Suppressor macrophage (primary cell): ENCODE results near the gene NR4A2.
"Not testable (repeated sequence)": the region's sequence is repeated elsewhere in the genome, so short reads cannot be mapped to it uniquely, and the experiment has no call there.

Experiments used
- DNase-seq, 4 experiments: peaks; one replicate each; pipeline ENCODE4 v3.0.0-alpha.2; 2020 to 2022

Gene NR4A2

DNA sequence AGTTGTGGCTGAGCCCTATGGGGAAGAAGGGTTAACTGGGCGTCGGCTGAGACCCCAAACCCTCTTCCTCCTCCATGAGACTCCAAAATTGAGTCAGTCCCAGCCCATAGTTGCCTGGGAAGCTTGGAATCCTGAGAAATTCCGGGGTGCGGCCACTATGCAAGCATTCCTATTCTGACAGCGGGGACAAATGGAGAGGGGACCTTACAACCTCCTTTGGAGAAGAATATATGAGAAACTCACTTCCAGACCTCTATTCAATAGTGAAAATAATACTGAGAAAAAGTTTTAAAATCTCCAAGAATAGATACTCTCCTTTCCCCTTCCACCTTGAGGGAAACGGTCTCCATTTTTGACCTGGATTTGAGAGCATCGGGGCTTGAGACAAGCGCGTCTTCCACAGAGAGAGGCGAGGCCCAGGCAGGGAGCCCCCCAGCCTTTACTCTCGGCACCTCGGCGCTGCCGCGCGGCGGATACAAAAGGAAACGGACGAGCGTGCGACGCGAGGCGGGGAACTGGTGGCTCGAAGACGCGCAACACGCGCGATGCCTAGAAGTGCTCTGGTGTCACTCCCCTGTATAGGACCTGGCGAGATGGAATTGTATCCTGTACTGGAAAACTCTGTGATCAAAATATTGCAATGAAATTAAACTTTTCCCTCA, 11.1 kb downstream of the NR4A2 start:
- peak; percentile 18 to 61 (median 39) for DNase-seq

DNA sequence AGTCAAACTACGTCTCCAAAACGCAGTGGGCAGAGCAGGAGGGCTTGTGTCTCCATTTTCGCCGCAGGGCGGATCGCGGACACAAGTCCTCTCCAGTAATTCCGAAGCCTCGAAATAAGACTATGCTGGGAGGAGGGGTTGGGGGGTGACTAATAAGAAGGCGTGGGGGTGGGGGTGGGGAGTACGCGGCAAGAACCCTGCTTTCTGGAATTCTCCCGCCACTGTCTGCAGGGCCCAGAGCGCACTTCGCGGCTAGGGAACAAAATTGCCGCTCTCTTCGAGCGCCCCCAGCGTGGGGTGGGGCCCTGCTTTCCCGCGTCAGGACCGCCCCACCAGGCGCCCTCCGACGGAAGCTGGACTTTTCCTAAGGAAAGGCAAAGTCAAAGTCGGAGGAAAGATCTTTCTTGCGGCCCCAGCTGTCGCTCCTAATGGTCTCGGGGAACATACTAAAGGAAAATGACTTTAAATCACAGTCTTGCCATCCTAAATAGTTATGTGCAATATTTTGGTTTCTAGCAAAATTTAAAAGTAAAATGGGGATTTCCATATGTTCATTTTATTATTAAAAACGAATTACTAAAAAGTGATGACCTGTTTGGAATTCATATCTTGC, 11.9 kb downstream of the NR4A2 start:
- peak in 2 of 4 experiments; percentile 23 to 30 for DNase-seq

DNA sequence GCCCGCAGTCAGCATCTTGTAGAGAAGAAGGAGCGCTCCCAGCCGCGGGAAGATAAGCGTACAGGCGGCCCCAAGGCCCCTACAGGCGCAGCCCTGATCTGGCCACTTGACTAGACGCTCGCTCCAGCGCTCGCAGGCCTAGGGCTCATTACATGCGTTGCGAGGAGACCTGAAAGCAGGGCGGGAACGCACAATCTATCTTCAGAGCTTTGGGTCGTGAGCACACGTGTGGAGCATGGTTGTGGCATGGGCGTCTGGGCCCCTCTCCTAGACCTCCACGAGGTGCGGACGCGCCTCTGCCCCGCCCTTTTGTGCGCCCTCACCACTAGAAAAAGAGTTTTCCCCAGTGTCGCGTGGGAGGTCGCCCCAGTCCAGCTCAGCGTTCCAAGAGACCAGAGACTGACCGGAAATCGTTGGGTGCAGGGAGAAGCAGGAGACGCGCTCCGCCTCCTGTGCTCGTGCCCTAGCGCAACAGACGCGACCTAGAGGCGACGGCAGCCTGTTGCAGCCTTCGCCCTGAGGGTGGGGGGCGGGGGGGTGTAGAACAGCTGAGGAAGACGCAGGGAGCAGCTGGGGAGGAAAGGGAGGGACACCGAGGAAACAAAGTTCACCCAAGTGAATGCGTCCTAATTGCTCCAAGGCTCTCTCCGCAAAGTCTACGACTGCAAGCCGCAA, 12.6 kb downstream of the NR4A2 start:
- DNase-seq: peak in 3 of 4 experiments; percentile 16 to 43 (median 37)

DNA sequence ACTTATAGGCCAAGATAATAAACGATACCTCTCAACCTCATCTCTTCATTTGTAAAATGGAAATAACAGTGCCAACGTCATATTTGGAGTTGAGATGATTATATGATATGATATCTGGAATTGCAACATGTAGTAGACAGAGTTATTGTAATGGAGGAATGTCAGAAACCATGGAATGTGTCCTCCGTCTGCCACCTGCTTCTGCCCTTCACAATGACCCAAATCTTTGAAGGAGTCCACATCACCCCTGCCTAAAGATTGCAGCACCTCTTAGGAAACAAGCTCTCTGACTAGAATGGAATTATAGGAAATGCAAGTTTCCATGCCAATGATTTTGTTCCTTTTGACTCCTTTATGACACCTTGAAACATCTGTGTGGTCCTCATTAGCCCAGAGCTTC, 14.9 kb downstream of the NR4A2 start:
- no peak for DNase-seq

DNA sequence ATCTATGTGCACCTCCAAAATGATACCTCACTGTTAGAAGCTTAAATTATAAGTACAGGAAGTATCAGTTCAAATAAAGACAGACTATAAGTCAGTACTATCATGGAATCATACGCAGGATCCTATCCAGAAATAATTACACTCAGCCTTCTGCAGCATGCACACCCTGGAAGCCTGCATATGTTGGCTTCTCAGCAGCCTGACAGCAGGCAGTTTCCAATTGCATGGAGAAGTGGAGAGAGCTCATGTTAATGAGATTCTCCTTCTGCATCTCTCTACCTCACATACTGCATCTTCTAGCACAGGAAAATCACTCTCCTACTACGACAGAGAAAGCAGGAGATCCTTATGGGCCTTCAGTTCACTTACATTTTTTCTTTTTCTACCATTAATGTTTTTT, 20.5 kb downstream of the NR4A2 start:
- DNase-seq: no peak

DNA sequence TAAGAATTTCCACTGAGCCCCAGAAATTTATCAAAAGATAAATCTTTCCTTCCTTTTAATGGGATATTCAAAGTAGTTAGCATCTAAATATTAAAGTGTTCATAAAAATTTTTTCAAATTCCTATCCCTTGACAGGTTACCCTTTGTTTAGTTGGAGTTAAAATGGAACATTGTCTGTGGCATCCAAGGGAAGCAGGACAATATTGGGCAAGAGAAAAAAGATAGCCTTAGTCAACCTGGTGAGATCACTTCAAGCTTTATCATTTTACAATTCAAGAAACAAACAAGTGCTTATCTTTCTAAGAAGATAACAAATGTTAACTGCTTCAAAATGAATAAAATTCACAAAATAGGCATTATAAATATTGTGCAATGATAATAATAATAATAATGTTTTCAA, 21.7 kb downstream of the NR4A2 start:
- DNase-seq: no peak

DNA sequence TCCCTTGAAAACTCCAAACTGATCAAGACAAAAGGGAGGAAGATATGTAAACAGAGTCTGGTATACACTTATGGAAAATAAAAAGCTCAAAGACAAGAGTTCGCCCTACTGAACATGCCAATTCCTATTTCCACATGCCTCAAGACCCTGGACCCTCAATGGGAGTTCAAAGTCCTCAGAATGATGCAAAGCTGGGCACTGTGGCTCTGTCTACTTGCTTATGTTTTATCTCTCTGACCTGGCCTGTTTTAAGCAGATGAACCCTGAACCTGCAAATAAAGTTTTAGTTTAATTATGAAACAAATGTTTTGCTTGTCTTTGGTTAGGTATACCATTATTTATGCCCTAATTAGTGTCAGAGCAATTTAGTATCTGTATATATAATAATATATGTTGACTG, 22.6 kb downstream of the NR4A2 start:
- DNase-seq: no peak

DNA sequence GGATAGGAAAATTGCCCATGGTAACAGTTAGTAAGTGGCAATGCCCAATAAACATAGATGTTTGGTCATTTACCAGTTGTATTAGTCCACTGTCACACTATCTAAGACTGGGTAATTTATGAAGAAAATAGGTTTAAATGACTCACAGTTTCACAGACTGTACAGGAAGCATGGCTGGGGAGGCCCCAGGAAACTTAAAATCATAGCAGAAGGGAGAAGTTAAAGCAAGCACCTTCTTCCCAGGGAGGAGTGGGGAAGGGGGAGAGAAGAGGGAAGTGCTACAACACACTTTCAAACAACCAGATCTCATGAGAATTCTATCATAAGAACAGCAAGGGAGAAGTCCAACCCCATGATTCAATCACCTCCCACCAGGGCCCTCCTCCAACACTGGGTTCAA, 23.4 kb downstream of the NR4A2 start:
- peak; percentile 37 to 76 (median 62) for DNase-seq

DNA sequence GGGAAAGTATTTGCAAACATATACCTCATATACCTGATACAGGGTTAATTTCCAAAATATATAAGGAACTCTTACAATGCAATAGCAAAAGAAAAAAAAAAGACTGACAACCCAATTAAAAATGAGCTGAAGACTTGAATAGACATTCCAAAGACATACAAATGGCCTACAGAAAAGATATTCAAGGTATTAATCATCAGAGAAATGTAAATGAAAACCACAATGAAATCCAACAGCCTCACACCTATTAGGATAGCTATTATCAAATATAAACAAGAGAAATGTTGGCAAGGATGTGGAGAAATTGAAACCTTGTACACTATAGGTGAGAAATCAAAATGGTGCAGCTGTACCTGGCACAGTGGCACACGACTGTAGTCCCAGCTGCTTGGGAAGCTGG, 25.7 kb downstream of the NR4A2 start:
- no peak for DNase-seq

DNA sequence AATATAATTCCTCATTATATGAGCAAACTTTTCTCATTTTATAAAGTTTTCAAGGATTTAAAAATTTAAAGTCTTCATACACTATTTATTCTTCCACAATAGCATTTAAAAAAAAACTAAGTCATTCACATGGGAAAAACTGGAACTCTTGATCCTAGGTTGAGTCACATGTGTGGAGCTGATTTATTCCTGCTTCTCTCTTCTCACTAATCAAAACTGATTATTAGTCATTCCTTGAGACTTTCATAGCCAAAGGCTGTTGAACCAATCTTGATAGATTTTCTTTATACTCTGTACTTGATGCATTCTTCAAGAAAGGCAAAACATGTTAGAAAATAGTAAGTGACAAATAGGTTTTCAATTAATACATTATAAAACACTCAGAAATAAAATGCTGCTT, 27.4 kb downstream of the NR4A2 start:
- no peak for DNase-seq

DNA sequence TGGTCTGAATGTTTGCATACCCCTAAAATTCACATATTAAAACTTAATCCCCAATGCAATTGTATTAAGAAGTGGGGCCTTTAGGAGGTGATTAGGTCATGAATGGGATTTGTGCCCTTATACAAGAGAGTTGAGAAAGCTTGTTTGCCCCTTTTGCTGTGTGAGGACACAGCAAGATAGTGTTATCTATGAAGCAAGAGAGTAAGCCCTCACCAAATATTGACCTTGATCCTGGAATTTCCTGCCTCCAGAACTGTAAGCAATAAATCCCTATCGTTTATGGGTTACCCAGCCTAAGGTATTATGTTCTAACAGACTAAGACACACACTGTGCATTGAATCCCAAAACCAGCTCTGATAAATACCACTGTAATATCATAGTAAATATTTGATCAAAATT, 32.2 kb downstream of the NR4A2 start:
- no peak for DNase-seq

DNA sequence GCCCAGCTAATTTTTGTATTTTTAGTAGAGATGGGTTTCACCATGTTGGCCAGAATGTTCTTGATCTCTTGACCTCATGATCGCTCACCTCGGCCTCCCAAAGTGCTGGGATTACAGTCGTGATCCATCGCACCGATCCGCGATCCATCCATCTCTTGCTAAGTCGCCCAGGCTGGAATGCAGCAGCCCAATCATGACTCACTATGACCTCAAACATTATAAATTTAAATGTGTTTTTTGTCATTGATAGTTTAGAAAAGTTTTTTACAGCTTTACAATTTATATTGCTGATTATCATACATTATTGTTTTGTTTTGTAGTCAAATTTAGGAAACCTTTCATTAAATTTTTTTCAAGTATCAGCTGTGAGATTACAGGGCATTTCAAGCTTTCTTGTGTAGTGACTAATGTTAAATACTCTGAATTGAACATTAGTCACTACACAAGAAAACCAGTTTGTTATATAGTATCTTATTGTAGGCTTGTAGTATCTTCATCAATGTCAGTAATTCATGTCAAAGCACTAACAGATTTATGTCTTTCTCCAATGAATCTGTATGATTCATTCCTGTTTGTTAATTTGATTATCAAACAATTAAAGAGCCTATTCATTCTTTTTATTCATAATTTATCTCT, 37.5 kb downstream of the NR4A2 start:
- DNase-seq: no peak

DNA sequence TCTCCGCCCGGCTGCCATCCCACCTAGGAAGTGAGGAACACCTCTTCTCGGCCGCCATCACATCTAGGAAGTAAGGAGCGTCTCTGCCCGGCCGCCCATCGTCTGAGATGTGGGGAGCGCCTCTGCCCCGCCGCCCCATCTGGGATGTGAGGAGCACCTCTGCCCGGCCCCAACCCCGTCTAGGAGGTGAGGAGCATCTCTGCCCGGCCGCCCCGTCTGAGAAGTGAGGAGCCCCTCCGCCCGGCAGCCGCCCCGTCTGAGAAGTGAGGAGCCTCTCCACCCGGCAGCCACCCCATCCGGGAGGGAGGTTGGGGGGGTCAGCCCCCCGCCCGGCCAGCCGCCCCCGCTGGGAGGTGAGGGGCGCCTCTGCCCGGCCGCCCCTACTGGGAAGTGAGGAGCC, 39.1 kb downstream of the NR4A2 start:
- DNase-seq: not testable (repeated sequence)

DNA sequence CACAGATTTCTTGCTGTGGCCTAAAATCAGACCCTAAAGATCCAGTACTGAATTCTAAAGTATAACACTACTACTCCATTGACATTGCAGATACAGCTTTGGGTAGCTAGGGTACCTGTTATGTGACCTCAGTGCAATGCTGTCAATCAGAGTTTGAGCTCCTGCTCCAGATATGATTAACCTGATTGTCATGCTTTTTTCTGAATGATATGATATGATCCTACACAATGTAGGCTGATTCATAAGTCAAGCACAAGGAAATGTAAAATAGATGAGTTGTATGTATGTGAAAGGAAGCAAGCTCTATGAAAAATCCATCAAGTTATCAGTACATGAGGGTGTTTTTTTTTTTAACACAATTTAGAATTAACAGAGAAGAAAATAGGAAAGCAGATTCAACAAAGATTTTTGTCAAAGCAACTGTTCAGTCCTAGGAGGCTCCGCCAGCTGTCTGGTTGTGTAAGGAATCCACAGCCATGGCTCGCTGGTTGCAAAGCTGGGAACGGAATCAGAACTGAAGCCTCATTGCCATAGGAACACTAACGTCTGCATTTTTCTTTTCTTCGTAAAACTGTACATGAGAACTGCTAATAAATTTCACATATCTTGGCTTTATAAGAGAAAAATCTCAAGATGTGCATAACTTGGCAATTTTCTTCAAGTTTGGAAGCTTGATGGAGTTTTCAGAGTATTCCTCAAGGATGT, 52.9 kb downstream of the NR4A2 start:
- no peak for DNase-seq
